Stimulated activated CD8-positive, alpha-beta memory T cell treated with anti-CD3 and anti-CD28 coated beads, Interleukin-4, amount 100 ng/mL, for 1 hour (primary cell): ENCODE results near the gene GATD1.

Experiments
- DNase-seq, 2 donors: peaks; one replicate each; pipeline ENCODE4 v3.0.0-alpha.2; 2020; ENCODE audit warnings: low read depth in 2 of 2, low spot score in 1 of 2

Gene GATD1, protein sequence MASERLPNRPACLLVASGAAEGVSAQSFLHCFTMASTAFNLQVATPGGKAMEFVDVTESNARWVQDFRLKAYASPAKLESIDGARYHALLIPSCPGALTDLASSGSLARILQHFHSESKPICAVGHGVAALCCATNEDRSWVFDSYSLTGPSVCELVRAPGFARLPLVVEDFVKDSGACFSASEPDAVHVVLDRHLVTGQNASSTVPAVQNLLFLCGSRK

GRCh38 chr11:777288-778255 is at the start of gene GATD1:
TSS of gene GATD1 (minus strand) at chr11:777487. CDS start at chr11:777462, 25 bp downstream.
- DNase-seq = peak; percentile 72 to 87

GRCh38 chr11:826836-827145 is 49.5 kb upstream of the GATD1 start:
- DNase-seq = no peak

GRCh38 chr11:826227-826621 is 48.9 kb upstream of the GATD1 start:
- DNase-seq = no peak

DNA sequence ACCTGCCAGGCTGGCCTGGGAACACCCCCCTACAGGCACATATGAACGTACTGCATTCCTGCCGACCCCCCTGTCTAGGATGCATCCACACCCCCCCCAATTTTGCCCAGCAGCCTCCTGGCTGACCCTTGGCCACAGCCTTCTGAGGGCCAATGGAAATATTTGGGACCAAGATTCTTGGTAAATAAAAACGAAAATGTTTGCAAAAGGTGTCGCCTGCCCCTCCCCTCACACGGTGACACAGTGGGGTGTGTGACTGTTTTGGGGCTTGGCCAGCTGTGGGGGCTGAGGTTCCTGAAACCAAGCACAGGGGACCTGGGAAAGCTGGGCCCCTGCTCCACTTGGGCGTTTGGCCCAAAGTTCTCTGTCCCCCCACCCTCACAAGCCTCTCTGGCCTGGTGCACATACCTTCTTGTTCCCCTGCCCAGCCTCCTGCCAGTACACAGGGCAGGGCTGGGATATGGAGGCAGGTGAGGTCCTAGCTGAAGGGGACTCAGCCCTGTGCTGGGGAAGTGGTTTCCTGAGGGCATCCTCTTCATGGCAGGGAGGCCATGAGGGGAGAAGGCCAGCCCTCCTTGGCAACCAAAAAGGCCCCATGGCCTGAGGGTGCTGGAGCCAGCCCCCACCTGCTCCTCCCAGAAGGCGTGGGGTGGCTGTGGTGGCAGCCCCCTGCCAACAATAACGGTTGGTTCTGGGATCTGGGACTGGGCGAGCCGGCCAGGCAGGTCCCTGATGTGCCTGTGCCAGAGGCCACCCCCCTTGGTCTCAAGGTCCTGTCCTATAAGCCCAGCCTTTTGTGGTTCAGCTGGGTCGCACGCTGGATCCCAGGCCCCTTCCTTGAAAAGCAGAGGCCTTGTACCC is 48.3 kb upstream of the GATD1 start:
- no peak for DNase-seq

- no peak for DNase-seq
Observed at GRCh38 chr11:824942-825341, 47.7 kb upstream of the GATD1 start.

DNA sequence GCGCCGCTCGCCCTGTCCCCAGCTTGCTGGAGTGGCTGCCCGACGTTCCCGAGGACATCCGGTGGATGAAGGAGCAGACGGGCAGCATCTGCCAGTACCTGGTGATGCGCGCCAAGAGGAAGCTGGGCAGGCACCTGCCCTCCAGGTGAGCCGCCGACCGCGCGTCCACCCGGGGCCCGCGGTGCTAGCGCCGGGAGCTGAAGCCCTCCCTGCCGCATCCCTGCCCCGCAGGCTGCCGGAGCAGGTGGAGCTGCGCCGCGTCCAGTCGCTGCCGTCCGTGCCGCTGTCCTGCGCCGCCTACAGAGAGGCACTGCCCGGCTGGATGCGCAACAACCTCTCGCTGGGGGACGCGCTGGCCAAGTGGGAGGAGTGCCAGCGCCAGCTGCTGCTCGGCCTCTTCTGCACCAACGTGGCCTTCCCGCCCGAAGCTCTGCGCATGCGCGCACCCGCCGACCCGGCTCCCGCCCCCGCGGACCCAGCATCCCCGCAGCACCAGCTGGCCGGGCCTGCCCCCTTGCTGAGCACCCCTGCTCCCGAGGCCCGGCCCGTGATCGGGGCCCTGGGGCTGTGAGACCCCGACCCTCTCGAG is 47.1 kb upstream of the GATD1 start:
- no peak for DNase-seq

GRCh38 chr11:823441-824291 is 46.4 kb upstream of the GATD1 start:
- no peak for DNase-seq

DNA sequence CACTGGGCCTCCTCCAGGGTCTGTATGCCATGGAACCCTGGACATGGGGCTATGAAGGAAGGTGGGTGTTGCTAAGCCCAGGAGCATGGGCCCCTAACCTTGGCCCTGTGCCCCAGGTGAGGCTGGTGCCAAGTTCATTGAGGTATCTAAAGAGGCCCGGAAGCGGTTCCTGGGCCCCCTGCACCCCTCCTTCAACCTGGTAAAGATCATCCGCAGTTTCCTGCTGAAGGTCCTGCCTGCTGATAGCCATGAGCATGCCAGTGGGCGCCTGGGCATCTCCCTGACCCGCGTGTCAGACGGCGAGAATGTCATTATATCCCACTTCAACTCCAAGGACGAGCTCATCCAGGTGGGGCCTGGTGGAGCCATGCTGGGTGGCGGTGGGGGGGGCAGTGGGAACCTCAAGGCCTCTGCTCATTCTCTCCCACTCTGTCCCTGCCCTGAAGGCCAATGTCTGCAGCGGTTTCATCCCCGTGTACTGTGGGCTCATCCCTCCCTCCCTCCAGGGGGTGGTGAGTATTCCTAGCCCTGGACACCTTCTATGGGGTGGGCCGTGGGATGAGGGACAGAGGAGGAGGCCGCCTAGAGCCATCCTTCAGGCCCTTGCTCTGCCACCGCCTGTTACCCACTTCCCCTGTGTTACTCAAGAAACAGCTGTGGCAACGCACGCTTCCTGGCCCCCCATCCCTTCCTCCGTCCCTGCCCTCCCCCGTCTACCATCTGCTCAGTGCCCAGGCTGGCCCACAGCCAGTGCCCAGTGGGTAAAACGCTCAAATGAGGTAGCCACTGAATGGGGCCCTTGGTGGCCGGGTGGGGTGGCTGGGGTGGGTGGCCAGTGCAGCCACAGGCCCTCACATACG is 44.5 kb upstream of the GATD1 start:
- DNase-seq = no peak

- no peak for DNase-seq
Observed at GRCh38 chr11:820655-821511, 43.6 kb upstream of the GATD1 start.

DNA sequence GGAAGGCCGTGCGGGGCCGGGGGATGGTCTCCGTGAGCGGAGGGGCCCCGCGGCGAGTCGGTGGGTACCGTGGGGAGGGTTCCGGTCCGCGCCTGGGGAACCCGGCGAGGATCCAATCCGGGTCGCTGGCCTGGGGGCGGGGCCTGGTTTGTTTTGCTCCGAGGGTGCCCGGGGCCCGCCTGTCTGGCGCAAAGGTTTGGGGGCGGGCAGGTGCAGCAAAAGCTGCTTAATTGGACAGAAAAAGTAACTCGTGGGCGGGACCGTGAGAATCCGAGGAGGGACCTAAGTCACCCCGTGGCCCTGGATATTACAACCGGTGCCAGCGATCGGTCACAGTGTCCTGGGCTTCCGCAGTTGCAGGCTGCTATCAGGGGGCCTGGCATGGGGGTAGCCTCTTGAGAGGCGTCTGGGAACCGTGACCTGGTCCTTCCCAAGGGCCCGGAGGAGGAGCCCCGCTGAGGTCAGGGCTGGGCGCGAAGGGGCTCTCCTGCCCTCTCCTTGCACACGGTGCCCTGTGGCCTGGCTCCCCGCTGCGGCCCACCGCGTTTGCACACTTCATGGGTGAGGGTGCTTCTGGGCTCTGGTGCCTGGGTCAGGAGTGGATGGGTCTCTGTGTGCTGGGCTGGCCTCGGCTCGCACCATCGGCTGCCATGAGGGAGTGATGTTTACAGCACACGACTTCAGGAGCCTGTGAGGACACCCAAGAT is 42.8 kb upstream of the GATD1 start:
- peak; percentile 87 to 92 for DNase-seq

- DNase-seq = peak; percentile 81 to 87
Observed at GRCh38 chr11:819129-819931, 42.0 kb upstream of the GATD1 start.

- DNase-seq = no peak
Observed at GRCh38 chr11:818396-819128, 41.3 kb upstream of the GATD1 start, which contains the start of gene PNPLA2. TSS of gene PNPLA2 (plus strand) at chr11:818914. CDS start at chr11:819719, 805 bp downstream.

- no peak for DNase-seq
Observed at GRCh38 chr11:816433-816779, 39.1 kb upstream of the GATD1 start.

GRCh38 chr11:815675-816432 is 38.6 kb upstream of the GATD1 start:
- no peak for DNase-seq

DNA sequence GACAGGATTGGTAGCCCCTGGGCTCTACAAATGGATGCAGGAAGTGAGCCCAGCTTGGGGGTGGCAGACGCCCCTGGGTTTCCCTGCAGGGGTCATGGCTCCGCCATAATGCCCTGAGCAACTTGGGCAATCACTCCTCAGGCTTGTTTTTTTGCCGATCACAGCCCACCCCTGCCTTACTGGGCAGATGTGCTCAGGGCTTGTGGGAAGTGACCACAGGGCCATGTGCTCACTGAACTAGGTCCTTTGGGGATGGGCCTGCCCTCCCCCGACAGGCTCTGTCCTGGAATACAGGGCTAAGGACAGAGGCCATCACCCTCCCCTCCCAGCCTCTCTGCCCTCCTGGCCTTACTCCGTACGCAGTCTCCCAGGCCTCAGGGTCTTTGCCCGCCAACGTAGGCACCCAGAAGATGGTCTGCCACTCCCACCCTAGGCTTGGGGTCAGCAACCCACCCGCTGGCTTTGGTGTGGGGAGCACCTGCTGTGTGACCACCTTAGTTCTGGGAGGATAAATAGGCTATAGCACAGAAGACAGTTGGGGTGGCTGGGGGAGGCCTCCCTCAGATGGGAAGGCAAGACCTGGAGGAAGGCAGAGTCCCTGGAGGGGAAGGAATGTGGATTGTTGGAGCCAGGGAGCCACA is 36.3 kb upstream of the GATD1 start:
- DNase-seq = no peak
